ENCODE results near the gene CD59.

- TF ChIP-seq CTCF (IDR thresholded peaks at IDR 0.05; ENCODE audit: poor library complexity) (no peak), EZH2 (IDR thresholded peaks at IDR 0.05; ENCODE audit: borderline replicate concordance) (no peak), EZH2phosphoT487 (IDR thresholded peaks at IDR 0.05; ENCODE audit: low read depth, severe bottlenecking, unreplicated experiment) (no peak)
Measured at GRCh38 chr11:33769542-33769941, 33.3 kb upstream of the CD59 start.
